ENCODE results near the gene NOL3. TPM values are rescaled to one million over a fixed set of nuclear protein-coding genes. Genes with fewer than 3 reads are reported as not detected.

The NOL3 gene
- total RNA-seq, 2 donors from 2014 or later, result 26.2 to 31.0 TPM

GRCh38 chr16:67147437-67148140 lies 22.7 kb upstream of the NOL3 start:
- peaks cover 3% of the 10 kb centered on the region for H3K36me3 ChIP-seq
- no peak overlapping the region for H3K27ac ChIP-seq
- TF ChIP-seq CTCF (IDR thresholded peaks at IDR 0.05), result no peak
- no peak overlapping the region for H3K4me3 ChIP-seq
- no peaks in the 10 kb centered on the region for H3K27me3 ChIP-seq
- H3K4me1 ChIP-seq, result no peaks in the 10 kb centered on the region
- H3K9me3 ChIP-seq, result no peaks in the 10 kb centered on the region
- intact Hi-C loops (cut with DNase I), result no loop called here
- H3K9ac ChIP-seq (ENCODE audit: low read depth in 2 of 2, low read length in 2 of 2), result no peak overlapping the region
- no peak for DNase-seq

GRCh38 chr16:67148221-67148620 lies 22.1 kb upstream of the NOL3 start:
- Histone ChIP-seq H3K36me3 (peaks cover 3% of the 10 kb centered on the region), H3K27me3 (no peaks in the 10 kb centered on the region), H3K4me1 (no peaks in the 10 kb centered on the region), H3K9me3 (no peaks in the 10 kb centered on the region), H3K27ac (no peak overlapping the region), H3K4me3 (no peak overlapping the region), H3K9ac (ENCODE audit: low read depth in 2 of 2, low read length in 2 of 2) (no peak overlapping the region)
- intact Hi-C loops (cut with DNase I), result no loop called here
- no peak for TF ChIP-seq CTCF (IDR thresholded peaks at IDR 0.05)
- DNase-seq, result no peak

GRCh38 chr16:67148656-67149275 lies 21.6 kb upstream of the NOL3 start:
- no peak overlapping the region for H3K4me3 ChIP-seq
- H3K9me3 ChIP-seq, result no peaks in the 10 kb centered on the region
- H3K4me1 ChIP-seq, result no peaks in the 10 kb centered on the region
- no peak overlapping the region for H3K27ac ChIP-seq
- intact Hi-C loops (cut with DNase I), result no loop called here
- no peak overlapping the region for H3K9ac ChIP-seq (ENCODE audit: low read depth in 2 of 2, low read length in 2 of 2)
- no peak for TF ChIP-seq CTCF (IDR thresholded peaks at IDR 0.05)
- peaks cover 3% of the 10 kb centered on the region for H3K36me3 ChIP-seq
- H3K27me3 ChIP-seq, result no peaks in the 10 kb centered on the region
- no peak for DNase-seq

DNA sequence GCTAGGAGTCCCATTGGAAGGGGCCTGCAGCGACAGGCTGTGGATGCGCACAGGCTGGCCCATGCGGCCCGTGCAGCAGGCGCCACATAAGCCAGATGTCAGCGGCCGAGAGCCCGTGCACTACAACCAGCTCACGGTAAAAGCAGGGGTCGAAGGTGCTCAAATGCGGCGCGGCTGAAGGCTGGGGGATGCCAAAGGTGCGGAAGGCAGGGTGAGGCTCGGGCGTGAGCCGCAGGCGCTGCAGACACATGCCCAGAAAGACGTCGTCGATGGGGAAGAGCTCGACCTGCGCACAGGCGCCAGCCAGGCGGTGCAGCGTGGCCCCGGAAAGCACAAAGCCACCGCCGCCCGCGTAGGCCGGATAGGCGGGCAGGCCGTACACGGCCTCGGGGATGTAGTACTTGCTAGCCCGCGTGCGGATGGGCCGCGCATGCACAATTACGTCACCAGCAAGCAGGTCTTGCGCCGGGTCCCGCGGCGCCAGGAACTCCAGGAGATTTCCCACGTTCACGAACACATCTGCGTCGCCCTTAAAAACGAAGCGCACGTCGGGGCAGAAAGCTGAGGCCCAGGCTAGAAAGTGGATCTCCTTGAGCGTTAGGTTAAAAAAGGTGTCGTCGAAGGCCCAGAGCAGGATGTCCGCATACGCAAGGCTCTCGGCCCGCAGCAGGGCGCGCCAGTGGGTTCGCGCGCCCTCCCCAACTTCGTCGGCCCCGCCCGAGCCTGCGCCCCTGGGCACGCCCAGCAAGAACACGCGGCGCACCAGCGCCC lies 20.9 kb upstream of the NOL3 start:
- Histone ChIP-seq H3K4me1 (no peaks in the 10 kb centered on the region), H3K36me3 (peaks cover 3% of the 10 kb centered on the region), H3K27ac (no peak overlapping the region), H3K9me3 (no peaks in the 10 kb centered on the region), H3K27me3 (no peaks in the 10 kb centered on the region), H3K4me3 (peak overlapping the region; percentile 68), H3K9ac (ENCODE audit: low read depth in 2 of 2, low read length in 2 of 2) (no peak overlapping the region)
- TF ChIP-seq CTCF (IDR thresholded peaks at IDR 0.05), result no peak
- no peak for DNase-seq
- intact Hi-C loops (cut with DNase I), result no loop called here

DNA sequence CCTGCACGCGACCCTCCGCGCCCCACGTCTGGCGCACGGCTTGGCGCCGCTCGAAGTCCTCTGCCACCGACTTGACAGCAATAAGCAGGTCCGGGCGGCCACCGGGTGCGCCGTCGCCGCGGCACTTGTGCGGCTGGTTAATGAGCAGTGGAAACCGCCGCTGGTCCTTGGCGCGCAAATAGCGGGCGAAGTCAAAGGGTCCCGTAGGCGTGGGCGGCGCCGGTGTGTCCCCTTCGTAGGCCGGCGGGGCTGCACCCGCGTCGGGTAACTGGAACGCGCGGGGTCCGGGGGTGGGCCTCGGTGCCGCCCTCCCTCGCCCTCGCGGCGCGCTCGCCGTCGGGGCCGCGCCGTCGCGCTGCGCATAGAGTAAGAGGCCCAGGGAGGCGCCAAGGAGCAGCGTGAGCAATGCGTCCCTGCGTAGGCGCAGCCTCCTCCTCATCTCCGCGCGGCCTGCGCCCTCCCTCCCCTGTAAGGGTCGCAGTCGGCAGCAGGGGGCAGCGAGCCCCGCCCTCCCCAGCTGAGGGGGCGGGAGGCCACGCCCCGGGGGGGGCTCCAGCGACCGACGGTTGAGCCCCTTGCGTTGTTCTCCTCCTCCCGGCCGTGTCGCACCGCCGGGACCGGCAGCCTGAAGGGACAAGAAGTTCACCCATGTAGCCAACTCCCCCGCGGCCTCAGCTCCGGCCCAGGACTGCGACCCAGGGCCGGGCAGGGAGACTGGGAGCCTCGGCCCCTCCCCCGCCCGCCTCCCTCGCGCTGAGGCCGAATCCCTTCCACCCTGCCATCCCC lies 20.1 kb upstream of the NOL3 start:
- Histone ChIP-seq H3K27ac (peak overlapping the region; percentile 60), H3K4me1 (peaks cover 5% of the 10 kb centered on the region), H3K9ac (ENCODE audit: low read depth in 2 of 2, low read length in 2 of 2) (peak overlapping the region; percentile 70 to 71), H3K4me3 (peak overlapping the region; percentile 68), H3K27me3 (no peaks in the 10 kb centered on the region), H3K36me3 (peaks cover under 1% of the 10 kb centered on the region), H3K9me3 (no peaks in the 10 kb centered on the region)
- intact Hi-C loops (cut with DNase I), result no loop called here
- DNase-seq, result peak; percentile 47
- TF ChIP-seq CTCF (IDR thresholded peaks at IDR 0.05), result no peak

All from colonic mucosa (tissue), 4 donors.